Lung (tissue), 12 donors: ENCODE measurements around the gene CDC45. TPM values are rescaled to one million over a fixed set of nuclear protein-coding genes. Genes with fewer than 3 reads are reported as not detected.

Source experiments
- ATAC-seq: fragments of 200-7000 bp; cut with Tn5 transposase; one replicate; pipeline ENCODE4 v1.9.1; 2020; ENCODE audit warnings: moderate number of reproducible peaks; ENCODE audit not compliant: insufficient read depth, low FRiP score
- DNase-seq, 3 donors: peaks; one replicate each; pipeline ENCODE4 v3.0.0-alpha.2; 2013 to 2017
- H3K27ac ChIP-seq, 2 donors: one replicate each; pipeline ENCODE4 v1.5.1; 2013; ENCODE audit warnings: mild to moderate bottlenecking in 2 of 2, moderate library complexity in 2 of 2, control low read depth in 1 of 2, inconsistent platforms in 1 of 2, low read depth in 1 of 2, low read length in 1 of 2
- H3K27me3 ChIP-seq, 3 donors: one replicate each; pipeline ENCODE4 v1.5.1; 2013; ENCODE audit warnings: low read length in 2 of 3; ENCODE audit not compliant: control insufficient read depth in 3 of 3, insufficient read depth in 3 of 3
- H3K36me3 ChIP-seq, 4 donors: one replicate each; pipeline ENCODE4 v1.5.1; 2013; ENCODE audit warnings: low read length in 4 of 4, mild to moderate bottlenecking in 1 of 4, moderate library complexity in 1 of 4; ENCODE audit not compliant: control insufficient read depth in 4 of 4, insufficient read depth in 4 of 4
- H3K4me1 ChIP-seq, 5 donors: one replicate each; pipeline ENCODE4 v1.5.1; 2013; ENCODE audit warnings: low read length in 5 of 5, mild to moderate bottlenecking in 2 of 5, moderate library complexity in 1 of 5; ENCODE audit not compliant: control insufficient read depth in 5 of 5, insufficient read depth in 5 of 5
- H3K4me3 ChIP-seq: one replicate; pipeline ENCODE4 v1.5.1; 2013; ENCODE audit warnings: mild to moderate bottlenecking, control low read depth, moderate library complexity
- H3K9ac ChIP-seq, 2 donors: one replicate each; pipeline ENCODE4 v1.5.1; 2013; ENCODE audit warnings: low read length in 2 of 2, control low read depth in 1 of 2; ENCODE audit not compliant: insufficient read depth in 1 of 2
- H3K9me3 ChIP-seq, 4 donors: one replicate each; pipeline ENCODE4 v1.5.1; 2013; ENCODE audit warnings: low read length in 3 of 4, mild to moderate bottlenecking in 1 of 4, moderate library complexity in 1 of 4; ENCODE audit not compliant: control insufficient read depth in 4 of 4, insufficient read depth in 3 of 4
- WGBS, 2 donors: extraction: QIAGEN DNeasy Blood & Tissue Kit; methylation state at CpG; one replicate each; pipeline ENCODE4 v1.1.7; 2013; 5-methylcytosine and 5-hydroxymethylcytosine counted together
- polyA plus RNA-seq, 2 donors: library from polyadenylated mRNA; stranded (reverse); fragments of 200-250 nt; gene quantifications; one replicate each; pipeline ENCODE4 v1.2.1, GENCODE V29; 2013
- total RNA-seq, 2 donors: library from RNA; depleted of rRNA in 1 of 2; stranded (reverse); fragments of >200 nt in 1 of 2; gene quantifications; one replicate each; pipeline ENCODE4 v1.2.1, GENCODE V29; 2014 to 2021
- TF ChIP-seq, protein P1 (sequence below): IDR thresholded peaks from 2 replicates; pipeline ENCODE4 v1.5.1; 2012; ENCODE audit warnings: mild to moderate bottlenecking; ENCODE audit errors: control extremely low read depth, extremely low read depth
- donor health status: control.
- donor health status: control.
- donor health status: Bipolar disorder and iron deficiency.
- donor health status: healthy.
- donor health status: DM: yes; HTN: yes; CAD: no.

Gene CDC45
- total and polyA plus RNA-seq, 4 donors = 2.1 to 6.8 (median 3.1) TPM

DNA sequence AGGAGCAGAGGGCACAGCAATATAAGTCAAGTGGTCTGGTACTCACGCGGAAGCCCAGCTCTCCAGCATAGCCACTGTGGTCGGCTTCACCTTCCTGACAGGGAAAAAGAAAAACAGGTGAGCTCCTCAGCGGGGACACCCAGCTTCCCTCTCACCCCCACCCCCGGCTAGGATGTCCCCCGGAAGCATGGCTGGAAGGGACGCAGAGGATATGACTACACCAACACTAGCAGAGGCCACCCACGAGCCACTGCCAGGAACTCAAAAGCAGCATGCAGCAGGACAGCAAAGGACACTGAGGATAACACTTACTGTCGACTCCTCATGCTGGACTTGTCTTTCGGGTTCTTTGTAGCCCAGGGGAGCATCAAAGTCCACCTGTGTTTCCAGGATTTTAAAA lies 23.2 kb upstream of the CDC45 start:
- Histone ChIP-seq H3K27ac (no peak overlapping the region), H3K36me3 (peaks cover 24 to 44% (median 34%) of the 10 kb centered on the region in 4 donors), H3K9me3 (no peaks in the 10 kb centered on the region), H3K4me3 (no peak overlapping the region), H3K27me3 (no peaks in the 10 kb centered on the region), H3K4me1 (no peaks in the 10 kb centered on the region), H3K9ac (no peak overlapping the region)
- TF ChIP-seq, protein P1, sequence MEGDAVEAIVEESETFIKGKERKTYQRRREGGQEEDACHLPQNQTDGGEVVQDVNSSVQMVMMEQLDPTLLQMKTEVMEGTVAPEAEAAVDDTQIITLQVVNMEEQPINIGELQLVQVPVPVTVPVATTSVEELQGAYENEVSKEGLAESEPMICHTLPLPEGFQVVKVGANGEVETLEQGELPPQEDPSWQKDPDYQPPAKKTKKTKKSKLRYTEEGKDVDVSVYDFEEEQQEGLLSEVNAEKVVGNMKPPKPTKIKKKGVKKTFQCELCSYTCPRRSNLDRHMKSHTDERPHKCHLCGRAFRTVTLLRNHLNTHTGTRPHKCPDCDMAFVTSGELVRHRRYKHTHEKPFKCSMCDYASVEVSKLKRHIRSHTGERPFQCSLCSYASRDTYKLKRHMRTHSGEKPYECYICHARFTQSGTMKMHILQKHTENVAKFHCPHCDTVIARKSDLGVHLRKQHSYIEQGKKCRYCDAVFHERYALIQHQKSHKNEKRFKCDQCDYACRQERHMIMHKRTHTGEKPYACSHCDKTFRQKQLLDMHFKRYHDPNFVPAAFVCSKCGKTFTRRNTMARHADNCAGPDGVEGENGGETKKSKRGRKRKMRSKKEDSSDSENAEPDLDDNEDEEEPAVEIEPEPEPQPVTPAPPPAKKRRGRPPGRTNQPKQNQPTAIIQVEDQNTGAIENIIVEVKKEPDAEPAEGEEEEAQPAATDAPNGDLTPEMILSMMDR = no peak
- ATAC-seq = no peak
- WGBS, 2 donors = 94 to 96% methylated on average over 10 of the region's 10 CpGs
- DNase-seq = no peak

DNA sequence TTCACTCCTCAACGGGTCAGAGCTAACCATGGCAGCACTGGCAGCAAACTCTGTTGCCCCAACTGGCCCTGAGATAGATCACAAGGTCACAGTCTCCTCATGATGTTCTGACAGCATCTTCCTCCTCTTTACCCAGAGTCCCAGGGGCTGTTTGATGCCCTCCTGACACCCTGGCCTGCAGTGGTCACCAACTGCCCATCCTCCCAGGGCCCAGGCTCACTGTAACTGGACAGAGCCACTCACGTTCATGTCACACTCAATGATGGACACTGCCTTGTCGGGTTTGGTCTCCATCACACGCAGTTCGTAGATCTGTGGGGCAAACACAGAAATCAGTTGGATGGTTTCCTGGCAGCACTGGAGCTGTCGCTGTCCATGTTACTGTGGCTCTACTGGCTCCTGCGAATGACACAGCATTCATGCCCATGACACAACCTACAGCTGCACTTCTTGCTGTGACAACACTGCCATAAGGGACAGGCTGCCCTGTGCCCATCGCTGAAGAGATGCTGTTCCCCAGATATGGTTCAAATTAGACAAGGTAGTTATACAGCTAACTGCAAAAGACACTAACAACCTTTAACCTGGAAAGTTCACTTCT lies 21.8 kb upstream of the CDC45 start:
- Histone ChIP-seq H3K4me1 (no peaks in the 10 kb centered on the region), H3K27me3 (no peaks in the 10 kb centered on the region), H3K9ac (no peak overlapping the region), H3K36me3 (peaks cover 21 to 45% (median 32%) of the 10 kb centered on the region in 4 donors), H3K27ac (no peak overlapping the region), H3K4me3 (no peak overlapping the region), H3K9me3 (no peaks in the 10 kb centered on the region)
- WGBS, 2 donors = 95 to 97% methylated on average over 8 of the region's 8 CpGs
- DNase-seq (no peak), ATAC-seq (no peak)
- TF ChIP-seq, protein P1 = no peak

DNA sequence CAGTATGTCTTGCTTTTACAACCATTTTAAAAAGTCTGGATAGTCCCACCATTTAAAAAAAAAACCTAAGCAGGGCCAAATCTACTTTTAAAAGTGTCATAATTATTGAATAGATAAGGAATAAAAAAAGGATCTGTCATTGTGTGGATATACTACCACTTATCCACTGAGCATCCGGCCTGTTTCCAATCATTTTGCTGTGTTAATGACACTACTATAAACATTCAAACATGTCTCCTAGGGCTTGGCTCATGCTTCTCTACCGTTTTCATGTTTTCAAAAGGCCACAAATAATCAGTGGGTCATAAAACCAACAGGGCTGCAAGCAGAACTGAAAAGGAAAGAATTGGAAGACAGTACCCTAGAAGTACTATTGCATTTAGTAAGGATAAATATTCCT lies 19.7 kb upstream of the CDC45 start:
- no peaks in the 10 kb centered on the region for H3K9me3 ChIP-seq
- DNase-seq (peak in 2 of 3 donors; percentile 7 to 51), ATAC-seq (no peak)
- H3K4me1 ChIP-seq = no peaks in the 10 kb centered on the region
- WGBS, 2 donors = 77 to 90% methylated on average over 2 of the region's 2 CpGs
- no peak overlapping the region for H3K27ac ChIP-seq
- H3K27me3 ChIP-seq = no peaks in the 10 kb centered on the region
- TF ChIP-seq, protein P1 = no peak
- H3K36me3 ChIP-seq = peaks cover 23 to 39% (median 29%) of the 10 kb centered on the region in 4 donors
- H3K9ac ChIP-seq = no peak overlapping the region
- no peak overlapping the region for H3K4me3 ChIP-seq

DNA sequence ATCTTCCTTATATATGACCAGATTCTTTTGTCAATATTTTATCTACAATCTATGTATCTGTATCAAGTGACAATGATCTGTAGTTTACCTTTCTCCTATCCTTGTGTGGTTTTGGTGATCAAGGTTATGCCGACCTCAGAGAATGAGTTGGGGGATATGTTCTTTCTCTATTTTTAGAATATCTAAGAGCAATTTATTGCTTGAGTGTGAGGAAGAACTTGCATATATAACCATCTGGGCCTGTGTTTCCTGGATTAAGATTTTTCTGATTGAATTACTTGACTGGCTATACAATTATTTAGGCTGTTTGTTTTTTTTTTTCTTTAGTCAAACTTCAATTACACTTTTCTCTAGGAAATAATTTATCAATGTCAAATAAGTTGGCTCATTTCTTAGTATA lies 18.2 kb upstream of the CDC45 start:
- WGBS, 2 donors = 95 to 98% methylated on average over 1 of the region's 1 CpG
- H3K27ac ChIP-seq = no peak overlapping the region
- H3K9ac ChIP-seq = no peak overlapping the region
- DNase-seq = no peak
- H3K4me3 ChIP-seq = no peak overlapping the region
- H3K9me3 ChIP-seq = no peaks in the 10 kb centered on the region
- H3K4me1 ChIP-seq = no peaks in the 10 kb centered on the region
- peaks cover 14 to 33% (median 30%) of the 10 kb centered on the region in 4 donors for H3K36me3 ChIP-seq
- TF ChIP-seq, protein P1 = no peak
- H3K27me3 ChIP-seq = no peaks in the 10 kb centered on the region
- ATAC-seq = no peak
